IPS-20b (cell line): ENCODE measurements around the gene NANS.
"Not testable (repeated sequence)": the region's sequence is repeated elsewhere in the genome, so short reads cannot be mapped to it uniquely, and the experiment has no call there.

Experiments used
- H3K27ac ChIP-seq: one replicate; pipeline ENCODE4 v1.5.1; 2013; ENCODE audit warnings: low read length
- H3K27me3 ChIP-seq: 2 replicates; pipeline ENCODE4 v1.6.1; 2013; ENCODE audit warnings: mild to moderate bottlenecking, low read length, inconsistent platforms; ENCODE audit not compliant: insufficient read depth
- H3K36me3 ChIP-seq: 2 replicates; pipeline ENCODE4 v1.6.1; 2013; ENCODE audit warnings: low read depth, mild to moderate bottlenecking, inconsistent platforms, low read length, moderate library complexity; ENCODE audit not compliant: insufficient read depth
- H3K4me1 ChIP-seq: 2 replicates; pipeline ENCODE4 v1.6.1; 2013; ENCODE audit warnings: mild to moderate bottlenecking, control low read depth, inconsistent platforms, low read length, moderate library complexity; ENCODE audit not compliant: insufficient read depth
- H3K4me3 ChIP-seq: 2 replicates; pipeline ENCODE4 v1.5.1; 2013; ENCODE audit warnings: mild to moderate bottlenecking, low read length, inconsistent platforms
- H3K9ac ChIP-seq: 2 replicates; pipeline ENCODE4 v1.6.1; 2013; ENCODE audit warnings: low read depth, mild to moderate bottlenecking, inconsistent platforms, low read length, moderate library complexity
- H3K9me3 ChIP-seq: 2 replicates; pipeline ENCODE4 v1.6.1; 2013; ENCODE audit warnings: mild to moderate bottlenecking, low read depth, low read length, inconsistent platforms; ENCODE audit not compliant: insufficient read depth

The NANS gene

DNA sequence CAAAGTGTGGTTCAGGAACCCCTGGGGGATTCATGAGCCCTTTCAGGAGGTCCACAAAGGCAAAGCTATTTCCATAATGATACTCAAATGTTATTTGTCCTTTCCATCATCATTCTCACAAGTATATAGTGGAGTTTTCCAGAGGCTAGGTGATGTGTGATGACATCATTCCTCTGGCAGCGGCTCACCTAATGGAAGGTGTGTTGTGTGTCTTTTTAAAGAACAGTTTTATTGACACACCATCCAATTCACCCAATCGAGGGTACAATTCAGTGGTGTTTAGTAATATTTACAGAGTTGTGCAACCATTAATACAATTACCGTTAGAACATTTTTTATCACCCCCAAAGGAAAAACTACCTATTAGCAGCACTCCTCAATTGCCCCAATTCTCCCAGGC is 9.7 kb downstream of the NANS start:
- Histone ChIP-seq H3K9ac (no peak overlapping the region), H3K36me3 (peaks cover 36% of the 10 kb centered on the region), H3K4me1 (no peaks in the 10 kb centered on the region), H3K27ac (no peak overlapping the region), H3K9me3 (no peaks in the 10 kb centered on the region), H3K27me3 (no peaks in the 10 kb centered on the region), H3K4me3 (no peak overlapping the region)

DNA sequence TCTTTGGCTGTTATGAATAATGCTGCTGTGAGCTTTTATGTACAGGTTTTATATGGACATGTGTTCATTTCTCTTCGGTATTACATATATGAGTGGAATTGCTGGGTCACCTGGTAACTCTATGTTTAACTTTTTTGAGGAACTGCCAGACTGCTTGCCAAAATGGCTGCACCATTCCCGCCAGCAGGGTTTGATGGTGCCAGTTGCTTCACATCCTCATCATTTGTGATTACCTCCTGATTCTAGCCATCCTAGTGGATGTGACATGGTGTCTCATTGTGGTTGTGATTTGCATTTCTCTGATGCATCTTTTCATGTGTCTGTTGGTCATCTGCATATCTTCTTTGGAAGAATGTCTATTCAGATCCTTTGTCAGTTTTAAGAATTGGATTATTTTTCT is 10.7 kb downstream of the NANS start:
- H3K36me3 ChIP-seq, result peaks cover 31% of the 10 kb centered on the region

DNA sequence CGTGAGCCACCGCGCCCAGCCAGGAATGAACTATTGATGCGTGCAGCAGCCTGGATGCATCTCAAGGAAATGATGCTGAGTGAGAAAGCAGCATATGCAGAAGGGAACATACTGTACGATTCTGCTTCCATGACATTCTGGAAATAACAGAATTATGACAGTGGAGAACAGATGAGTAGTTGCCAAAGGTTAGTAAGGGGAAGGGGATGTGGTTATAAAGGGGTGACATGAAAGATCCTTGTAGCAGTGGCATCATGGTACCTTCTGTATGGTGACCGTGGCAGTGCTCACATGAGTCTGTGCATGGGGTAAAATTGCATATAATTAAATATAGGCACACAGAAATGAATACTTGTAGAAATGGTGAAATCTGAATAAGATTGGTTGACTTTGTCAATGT is 13.0 kb downstream of the NANS start:
- Histone ChIP-seq H3K27me3 (no peaks in the 10 kb centered on the region), H3K4me1 (no peaks in the 10 kb centered on the region; the same call in 1 of the 2 replicates), H3K4me3 (no peak overlapping the region), H3K9me3 (no peaks in the 10 kb centered on the region), H3K36me3 (peaks cover 16% of the 10 kb centered on the region), H3K27ac (no peak overlapping the region), H3K9ac (no peak overlapping the region)

More for the DNA sequence above, 10.7 kb downstream of the NANS start:
- no peak overlapping the region for H3K27ac ChIP-seq
- no peak overlapping the region for H3K4me3 ChIP-seq
- H3K27me3 ChIP-seq, result no peaks in the 10 kb centered on the region
- no peaks in the 10 kb centered on the region for H3K4me1 ChIP-seq
- H3K9ac ChIP-seq, result no peak overlapping the region
- no peaks in the 10 kb centered on the region for H3K9me3 ChIP-seq

DNA sequence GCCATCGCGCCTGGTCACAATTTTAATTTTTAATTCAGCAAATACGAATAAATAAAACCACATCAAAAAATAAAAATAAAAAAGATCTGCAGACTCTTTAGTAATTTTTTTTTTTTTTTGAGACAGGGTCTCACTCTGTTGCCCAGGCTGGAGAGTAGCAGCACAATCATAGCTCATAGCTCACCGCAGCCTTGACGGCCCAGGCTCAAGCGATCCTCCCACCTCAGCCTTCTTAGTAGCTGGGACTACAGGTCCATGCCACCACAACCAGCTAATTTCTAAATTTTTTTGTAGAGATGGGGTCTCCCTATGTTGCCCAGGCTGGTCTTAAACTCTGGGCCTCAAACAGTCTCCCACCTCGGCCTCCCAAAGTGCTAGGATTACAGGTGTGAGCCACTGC is 14.2 kb downstream of the NANS start:
- Histone ChIP-seq H3K36me3 (peaks cover 8% of the 10 kb centered on the region; the same call in 1 of the 2 replicates), H3K27ac (no peak overlapping the region)

DNA sequence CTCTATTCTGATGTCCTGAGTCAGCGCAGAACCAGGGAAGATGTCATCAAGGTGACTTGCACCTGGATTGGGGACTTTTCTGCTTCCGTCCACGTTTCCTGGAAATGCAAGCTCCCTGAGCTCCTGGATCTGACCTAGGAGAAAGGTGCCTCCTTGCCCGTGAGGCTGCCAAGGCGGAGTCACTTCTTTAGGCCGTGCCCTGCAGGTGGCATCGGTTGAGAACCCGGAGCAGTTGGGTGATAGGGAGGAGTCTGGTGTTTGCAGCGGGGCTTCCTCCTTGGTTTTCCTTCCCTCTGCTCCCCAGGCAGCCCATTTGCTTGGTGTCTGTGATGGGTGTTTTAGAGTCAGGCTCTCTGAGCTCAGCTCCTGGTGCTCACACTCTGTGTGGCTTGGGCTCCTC is 15.2 kb downstream of the NANS start:
- Histone ChIP-seq H3K4me3 (no peak overlapping the region), H3K36me3 (no peaks in the 10 kb centered on the region), H3K4me1 (peaks cover 10% of the 10 kb centered on the region; the same call in 1 of the 2 replicates), H3K9me3 (no peaks in the 10 kb centered on the region), H3K9ac (no peak overlapping the region), H3K27me3 (no peaks in the 10 kb centered on the region), H3K27ac (no peak overlapping the region)

More for the DNA sequence above, 14.2 kb downstream of the NANS start:
- Histone ChIP-seq H3K9ac (no peak overlapping the region), H3K9me3 (no peaks in the 10 kb centered on the region), H3K4me3 (no peak overlapping the region), H3K27me3 (no peaks in the 10 kb centered on the region), H3K4me1 (peaks cover 2% of the 10 kb centered on the region; the same call in 1 of the 2 replicates)

DNA sequence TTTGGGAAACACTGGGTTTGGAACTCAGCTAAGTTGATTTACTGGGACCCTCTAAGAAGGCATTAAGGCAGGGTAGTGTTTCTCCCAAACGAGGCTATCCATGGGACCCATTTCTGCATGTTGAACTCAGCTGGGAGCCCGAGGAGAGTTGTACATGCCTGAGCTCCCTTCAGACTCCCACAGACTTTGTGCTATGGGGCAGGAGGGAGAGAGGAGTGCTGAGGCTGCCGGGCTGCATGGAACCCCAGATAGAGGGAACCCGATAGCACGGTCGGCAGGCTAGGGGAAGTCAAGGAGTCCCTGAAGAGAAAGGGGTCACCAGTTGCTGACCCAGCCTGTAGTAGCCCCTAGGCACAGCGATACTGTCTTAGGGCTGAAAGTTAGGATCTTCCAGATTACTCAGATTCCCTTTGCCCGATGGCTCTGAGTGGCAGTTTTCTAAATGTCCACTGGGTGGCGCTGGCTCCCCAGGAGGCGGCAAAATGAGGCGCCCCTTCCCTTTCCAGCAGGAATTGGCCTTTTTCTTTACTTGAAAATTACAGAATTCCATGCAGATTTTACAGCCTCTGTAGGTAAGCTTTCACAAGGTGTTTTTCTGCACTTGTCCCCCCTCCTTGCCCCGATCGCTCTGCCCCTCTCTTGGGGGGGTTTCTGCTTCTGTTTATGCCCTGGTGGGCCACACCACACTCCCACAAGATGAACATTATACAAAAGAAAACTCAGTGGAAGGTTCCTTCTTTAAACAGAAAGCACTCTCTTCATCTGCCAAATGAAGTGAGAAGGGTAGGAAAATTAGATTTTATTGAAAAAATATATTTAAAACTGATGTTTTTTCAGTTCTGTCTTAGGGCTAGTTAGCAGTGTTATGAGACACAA is 17.8 kb downstream of the NANS start:
- Histone ChIP-seq H3K4me3 (no peak overlapping the region), H3K36me3 (peaks cover 6% of the 10 kb centered on the region), H3K27ac (no peak overlapping the region), H3K27me3 (no peaks in the 10 kb centered on the region), H3K9me3 (no peaks in the 10 kb centered on the region), H3K4me1 (peaks cover 12% of the 10 kb centered on the region; the same call in 1 of the 2 replicates), H3K9ac (peak overlapping the region; percentile 44; the same call in 1 of the 2 replicates)

DNA sequence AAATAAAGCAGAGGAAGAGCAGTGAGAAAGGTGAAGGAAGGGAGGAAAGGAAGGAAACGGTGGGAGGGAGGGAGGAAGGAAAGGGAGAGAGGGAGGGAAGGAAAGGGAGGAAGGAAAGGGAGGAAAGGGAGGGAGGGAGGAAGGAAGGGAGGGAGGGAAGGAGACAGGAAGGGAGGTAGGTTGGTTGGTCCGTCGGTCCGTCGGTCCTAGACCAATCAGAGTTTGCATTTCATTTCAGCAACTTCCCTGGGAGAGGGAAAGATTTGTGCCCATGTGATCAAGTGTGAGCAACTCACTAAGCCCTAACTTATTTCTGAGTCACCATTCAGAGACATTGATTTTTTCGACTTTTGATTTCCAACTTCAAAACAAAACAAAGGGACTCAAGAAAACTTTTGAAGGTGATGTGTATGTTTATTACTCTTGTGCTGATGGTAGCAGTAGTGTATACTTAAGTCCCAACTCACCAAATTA is 18.8 kb downstream of the NANS start:
- no peaks in the 10 kb centered on the region for H3K9me3 ChIP-seq
- peaks cover 12% of the 10 kb centered on the region for H3K36me3 ChIP-seq
- no peak overlapping the region for H3K9ac ChIP-seq
- no peak overlapping the region for H3K27ac ChIP-seq
- no peaks in the 10 kb centered on the region for H3K27me3 ChIP-seq
- H3K4me1 ChIP-seq, result peaks cover 12% of the 10 kb centered on the region; the same call in 1 of the 2 replicates
- H3K4me3 ChIP-seq, result no peak overlapping the region

DNA sequence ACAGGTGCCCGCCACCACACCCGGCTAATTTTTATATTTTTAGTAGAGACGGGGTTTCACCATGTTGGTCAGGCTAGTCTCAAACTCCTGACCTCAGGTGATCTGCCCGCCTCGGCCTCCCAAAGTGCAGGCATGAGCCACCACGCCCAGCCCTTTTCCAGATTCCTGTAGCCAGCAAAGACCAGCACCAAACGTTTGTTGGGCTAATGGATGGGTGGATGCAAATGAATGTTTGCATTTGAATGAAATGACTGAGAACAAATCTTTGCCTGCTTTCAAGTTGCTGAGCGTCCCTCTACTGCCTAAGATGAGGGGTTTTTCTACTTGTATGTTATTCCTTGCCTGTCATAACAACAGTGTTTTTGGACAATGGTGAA is 20.0 kb downstream of the NANS start:
- Histone ChIP-seq H3K4me1 (peaks cover 12% of the 10 kb centered on the region; the same call in 1 of the 2 replicates), H3K36me3 (peaks cover 23% of the 10 kb centered on the region)
- not testable (repeated sequence) for H3K9ac ChIP-seq, H3K27me3 ChIP-seq, H3K4me3 ChIP-seq, H3K9me3 ChIP-seq, H3K27ac ChIP-seq

DNA sequence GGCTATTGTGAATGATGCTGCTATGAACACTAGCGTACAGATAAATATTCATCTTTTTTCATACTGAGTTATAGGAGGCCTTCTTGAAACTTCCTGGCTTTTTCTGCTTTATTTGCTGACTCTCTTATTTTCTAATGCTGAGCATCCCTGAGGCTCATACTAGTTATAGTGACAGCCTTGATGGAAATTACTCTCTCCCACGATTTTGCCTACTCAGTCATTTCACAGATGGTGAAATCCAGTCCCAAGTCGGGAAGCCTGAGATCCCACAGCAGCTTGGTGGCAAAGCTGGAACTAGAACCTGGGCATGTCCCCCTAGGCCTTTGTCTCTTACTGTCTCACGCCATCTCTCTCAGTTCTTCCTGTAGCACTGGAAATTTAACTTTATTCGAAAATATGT is 22.4 kb downstream of the NANS start:
- H3K27ac ChIP-seq, result no peak overlapping the region

DNA sequence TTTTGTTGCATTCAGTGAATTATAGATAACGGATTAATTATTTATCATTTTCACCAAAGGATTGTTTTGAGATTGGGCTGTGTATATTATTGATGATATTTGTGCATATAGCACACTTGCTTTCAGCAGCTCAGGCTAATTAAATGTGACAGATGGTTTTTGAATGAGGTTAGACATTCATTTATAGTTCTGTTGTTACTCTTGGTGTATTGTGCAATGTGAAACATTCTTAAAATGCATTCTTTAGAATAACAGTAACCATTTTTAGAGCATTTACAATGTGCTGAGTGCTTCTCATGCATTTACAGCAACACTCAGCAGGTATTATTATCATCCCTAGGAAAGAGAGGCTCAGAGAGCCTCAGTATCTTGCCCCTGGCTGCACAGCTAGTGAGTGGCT is 23.8 kb downstream of the NANS start:
- Histone ChIP-seq H3K36me3 (peaks cover 44% of the 10 kb centered on the region), H3K9ac (no peak overlapping the region), H3K27ac (no peak overlapping the region), H3K27me3 (no peaks in the 10 kb centered on the region), H3K4me1 (peaks cover 12% of the 10 kb centered on the region; the same call in 1 of the 2 replicates), H3K4me3 (no peak overlapping the region), H3K9me3 (no peaks in the 10 kb centered on the region)

More for the DNA sequence above, 22.4 kb downstream of the NANS start:
- no peaks in the 10 kb centered on the region for H3K27me3 ChIP-seq
- H3K9me3 ChIP-seq, result no peaks in the 10 kb centered on the region
- H3K36me3 ChIP-seq, result peaks cover 44% of the 10 kb centered on the region
- no peak overlapping the region for H3K4me3 ChIP-seq
- H3K9ac ChIP-seq, result no peak overlapping the region
- peaks cover 12% of the 10 kb centered on the region; the same call in 1 of the 2 replicates for H3K4me1 ChIP-seq

DNA sequence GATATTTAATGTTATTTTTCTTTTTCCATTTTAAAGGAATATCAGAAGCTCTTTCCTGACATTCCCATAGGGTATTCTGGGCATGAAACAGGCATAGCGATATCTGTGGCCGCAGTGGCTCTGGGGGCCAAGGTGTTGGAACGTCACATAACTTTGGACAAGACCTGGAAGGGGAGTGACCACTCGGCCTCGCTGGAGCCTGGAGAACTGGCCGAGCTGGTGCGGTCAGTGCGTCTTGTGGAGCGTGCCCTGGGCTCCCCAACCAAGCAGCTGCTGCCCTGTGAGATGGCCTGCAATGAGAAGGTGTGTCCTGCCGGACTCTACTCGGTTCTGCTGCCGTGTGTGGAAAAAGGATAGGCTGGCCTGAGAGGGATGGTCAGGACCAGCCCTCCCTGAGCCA is 24.2 kb downstream of the NANS start:
- Histone ChIP-seq H3K4me3 (no peak overlapping the region), H3K27me3 (no peaks in the 10 kb centered on the region), H3K4me1 (peaks cover 13% of the 10 kb centered on the region; the same call in 1 of the 2 replicates), H3K27ac (no peak overlapping the region), H3K9me3 (no peaks in the 10 kb centered on the region), H3K36me3 (peaks cover 44% of the 10 kb centered on the region), H3K9ac (no peak overlapping the region)
